SK-N-MC (cell line): ENCODE data around the gene CCBE1.
"Not testable (repeated sequence)": the region's sequence is repeated elsewhere in the genome, so short reads cannot be mapped to it uniquely, and the experiment has no call there.

Experiments used
- DNase-seq: peaks from one replicate; pipeline ENCODE4 v3.0.0-alpha.2; 2011; ENCODE audit warnings: low read depth, low spot score
- H3K27ac ChIP-seq: fragments of 200-600 bp; sonication (generic); 2 replicates; pipeline ENCODE4 v1.5.1; 2016; ENCODE audit warnings: mixed run types
- H3K36me3 ChIP-seq: fragments of 200-600 bp; sonication (generic); 2 replicates; pipeline ENCODE4 v1.6.1; 2017; ENCODE audit warnings: antibody characterized with exemption, low read length, mixed read lengths; ENCODE audit not compliant: insufficient read depth
- H3K4me3 ChIP-seq: fragments of 200-600 bp; sonication (generic); 2 replicates; pipeline ENCODE4 v1.5.1; 2016
- H3K9ac ChIP-seq: fragments of 200-600 bp; sonication (generic); 2 replicates; pipeline ENCODE4 v1.8.0; 2017; ENCODE audit warnings: mixed run types, mixed read lengths; ENCODE audit not compliant: insufficient read length
- H3K9me3 ChIP-seq: fragments of 200-600 bp; sonication (generic); 2 replicates; pipeline ENCODE4 v1.6.1; 2017; ENCODE audit warnings: low read depth, mild to moderate bottlenecking, antibody characterized with exemption, low read length, moderate library complexity, mixed read lengths
- EZH2 ChIP-seq: fragments of 200-600 bp; sonication (generic); IDR thresholded peaks from one replicate; pipeline ENCODE4 v1.6.1; 2017; ENCODE audit warnings: antibody characterized with exemption
- FOXP2 ChIP-seq: optimal IDR thresholded peaks from 2 replicates; pipeline ENCODE3; 2011; ENCODE audit warnings: mild to moderate bottlenecking, moderate library complexity; ENCODE audit not compliant: insufficient read depth; ENCODE audit errors: extremely low read length, control extremely low read depth
- POLR2AphosphoS5 ChIP-seq: IDR thresholded peaks from 2 replicates; pipeline ENCODE4 v1.6.1; 2012; ENCODE audit warnings: mild to moderate bottlenecking, low read depth, low read length, borderline replicate concordance

Gene CCBE1

GRCh38 chr18:59718464-59719157 is 21.4 kb upstream of the CCBE1 start:
- no peaks in the 10 kb centered on the region for H3K36me3 ChIP-seq
- H3K27ac ChIP-seq, result no peak overlapping the region
- DNase-seq, result no peak
- H3K9me3 ChIP-seq, result no peaks in the 10 kb centered on the region
- TF ChIP-seq FOXP2, result no peak
- no peak for TF ChIP-seq EZH2
- no peak for TF ChIP-seq POLR2AphosphoS5
- no peak overlapping the region for H3K9ac ChIP-seq
- H3K4me3 ChIP-seq, result no peak overlapping the region

- Histone ChIP-seq H3K27ac (no peak overlapping the region), H3K36me3 (no peaks in the 10 kb centered on the region), H3K9ac (no peak overlapping the region), H3K4me3 (no peak overlapping the region), H3K9me3 (no peaks in the 10 kb centered on the region)
- no peak for TF ChIP-seq EZH2
- TF ChIP-seq POLR2AphosphoS5, result no peak
- TF ChIP-seq FOXP2, result no peak
- DNase-seq, result no peak
Observed at GRCh38 chr18:59718108-59718463, 20.9 kb upstream of the CCBE1 start.

GRCh38 chr18:59717291-59717690 is 20.1 kb upstream of the CCBE1 start:
- H3K27ac ChIP-seq, result no peak overlapping the region
- H3K36me3 ChIP-seq, result no peaks in the 10 kb centered on the region
- TF ChIP-seq POLR2AphosphoS5 (no peak), EZH2 (no peak), FOXP2 (no peak)
- H3K9ac ChIP-seq, result no peak overlapping the region
- H3K9me3 ChIP-seq, result no peaks in the 10 kb centered on the region
- no peak overlapping the region for H3K4me3 ChIP-seq
- DNase-seq, result no peak

- DNase-seq, result no peak
- no peak for TF ChIP-seq EZH2
Observed at GRCh38 chr18:59715966-59716369, 18.7 kb upstream of the CCBE1 start.

GRCh38 chr18:59715445-59715844 is 18.2 kb upstream of the CCBE1 start:
- no peak overlapping the region for H3K27ac ChIP-seq

More at GRCh38 chr18:59715966-59716369, 18.7 kb upstream of the CCBE1 start:
- Histone ChIP-seq H3K36me3 (no peaks in the 10 kb centered on the region), H3K27ac (no peak overlapping the region), H3K4me3 (no peak overlapping the region), H3K9ac (no peak overlapping the region), H3K9me3 (no peaks in the 10 kb centered on the region)

GRCh38 chr18:59714096-59714495 is 16.9 kb upstream of the CCBE1 start:
- H3K27ac ChIP-seq, H3K36me3 ChIP-seq, H3K9me3 ChIP-seq, DNase-seq, H3K9ac ChIP-seq, H3K4me3 ChIP-seq: not testable (repeated sequence)

More at GRCh38 chr18:59715445-59715844, 18.2 kb upstream of the CCBE1 start:
- no peak for TF ChIP-seq EZH2
- TF ChIP-seq POLR2AphosphoS5, result no peak
- TF ChIP-seq FOXP2, result no peak
- Histone ChIP-seq H3K4me3 (no peak overlapping the region), H3K9ac (no peak overlapping the region), H3K36me3 (no peaks in the 10 kb centered on the region), H3K9me3 (no peaks in the 10 kb centered on the region)
- DNase-seq, result no peak

- no peak overlapping the region for H3K9ac ChIP-seq
- no peaks in the 10 kb centered on the region for H3K9me3 ChIP-seq
- DNase-seq, result no peak
- no peaks in the 10 kb centered on the region for H3K36me3 ChIP-seq
- TF ChIP-seq POLR2AphosphoS5, result no peak
- TF ChIP-seq FOXP2, result no peak
- TF ChIP-seq EZH2, result no peak
- no peak overlapping the region for H3K27ac ChIP-seq
- H3K4me3 ChIP-seq, result no peak overlapping the region
Observed at GRCh38 chr18:59712311-59712710, 15.1 kb upstream of the CCBE1 start.

- H3K27ac ChIP-seq, result no peak overlapping the region
- H3K9me3 ChIP-seq, result no peaks in the 10 kb centered on the region
- no peaks in the 10 kb centered on the region for H3K36me3 ChIP-seq
- TF ChIP-seq POLR2AphosphoS5 (no peak), FOXP2 (no peak), EZH2 (no peak)
- no peak overlapping the region for H3K9ac ChIP-seq
- no peak overlapping the region for H3K4me3 ChIP-seq
- DNase-seq, result no peak
Observed at GRCh38 chr18:59708988-59709387, 11.8 kb upstream of the CCBE1 start.

GRCh38 chr18:59707306-59707705 is 10.1 kb upstream of the CCBE1 start:
- Histone ChIP-seq H3K27ac (no peak overlapping the region), H3K4me3 (no peak overlapping the region), H3K9me3 (no peaks in the 10 kb centered on the region), H3K36me3 (no peaks in the 10 kb centered on the region), H3K9ac (no peak overlapping the region)
- TF ChIP-seq FOXP2 (no peak), EZH2 (no peak), POLR2AphosphoS5 (no peak)
- DNase-seq, result no peak
